IPS-18a (cell line): ENCODE measurements around the gene L1TD1.
"Not testable (repeated sequence)": the region's sequence is repeated elsewhere in the genome, so short reads cannot be mapped to it uniquely, and the experiment has no call there.

ENCODE experiments used
- H3K27ac ChIP-seq: one replicate; pipeline ENCODE4 v1.5.1; 2013; ENCODE audit warnings: low read length
- H3K27me3 ChIP-seq: one replicate; pipeline ENCODE4 v1.6.1; 2013; ENCODE audit warnings: mild to moderate bottlenecking, low read length; ENCODE audit not compliant: control insufficient read depth, insufficient read depth
- H3K36me3 ChIP-seq: one replicate; pipeline ENCODE4 v1.6.1; 2013; ENCODE audit warnings: low read depth, low read length; ENCODE audit not compliant: control insufficient read depth
- H3K4me1 ChIP-seq: one replicate; pipeline ENCODE4 v1.6.1; 2013; ENCODE audit warnings: low read depth, low read length; ENCODE audit not compliant: control insufficient read depth
- H3K4me3 ChIP-seq: one replicate; pipeline ENCODE4 v1.5.1; 2013; ENCODE audit warnings: low read length
- H3K9ac ChIP-seq: one replicate; pipeline ENCODE4 v1.6.1; 2013; ENCODE audit warnings: mild to moderate bottlenecking, low read length, moderate library complexity
- H3K9me3 ChIP-seq: one replicate; pipeline ENCODE4 v1.6.1; 2013; ENCODE audit warnings: low read depth, low read length; ENCODE audit not compliant: control insufficient read depth

The L1TD1 gene, protein sequence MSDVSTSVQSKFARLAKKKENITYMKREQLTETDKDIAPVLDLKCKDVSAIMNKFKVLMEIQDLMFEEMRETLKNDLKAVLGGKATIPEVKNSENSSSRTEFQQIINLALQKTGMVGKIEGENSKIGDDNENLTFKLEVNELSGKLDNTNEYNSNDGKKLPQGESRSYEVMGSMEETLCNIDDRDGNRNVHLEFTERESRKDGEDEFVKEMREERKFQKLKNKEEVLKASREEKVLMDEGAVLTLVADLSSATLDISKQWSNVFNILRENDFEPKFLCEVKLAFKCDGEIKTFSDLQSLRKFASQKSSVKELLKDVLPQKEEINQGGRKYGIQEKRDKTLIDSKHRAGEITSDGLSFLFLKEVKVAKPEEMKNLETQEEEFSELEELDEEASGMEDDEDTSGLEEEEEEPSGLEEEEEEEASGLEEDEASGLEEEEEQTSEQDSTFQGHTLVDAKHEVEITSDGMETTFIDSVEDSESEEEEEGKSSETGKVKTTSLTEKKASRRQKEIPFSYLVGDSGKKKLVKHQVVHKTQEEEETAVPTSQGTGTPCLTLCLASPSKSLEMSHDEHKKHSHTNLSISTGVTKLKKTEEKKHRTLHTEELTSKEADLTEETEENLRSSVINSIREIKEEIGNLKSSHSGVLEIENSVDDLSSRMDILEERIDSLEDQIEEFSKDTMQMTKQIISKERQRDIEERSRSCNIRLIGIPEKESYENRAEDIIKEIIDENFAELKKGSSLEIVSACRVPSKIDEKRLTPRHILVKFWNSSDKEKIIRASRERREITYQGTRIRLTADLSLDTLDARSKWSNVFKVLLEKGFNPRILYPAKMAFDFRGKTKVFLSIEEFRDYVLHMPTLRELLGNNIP

DNA sequence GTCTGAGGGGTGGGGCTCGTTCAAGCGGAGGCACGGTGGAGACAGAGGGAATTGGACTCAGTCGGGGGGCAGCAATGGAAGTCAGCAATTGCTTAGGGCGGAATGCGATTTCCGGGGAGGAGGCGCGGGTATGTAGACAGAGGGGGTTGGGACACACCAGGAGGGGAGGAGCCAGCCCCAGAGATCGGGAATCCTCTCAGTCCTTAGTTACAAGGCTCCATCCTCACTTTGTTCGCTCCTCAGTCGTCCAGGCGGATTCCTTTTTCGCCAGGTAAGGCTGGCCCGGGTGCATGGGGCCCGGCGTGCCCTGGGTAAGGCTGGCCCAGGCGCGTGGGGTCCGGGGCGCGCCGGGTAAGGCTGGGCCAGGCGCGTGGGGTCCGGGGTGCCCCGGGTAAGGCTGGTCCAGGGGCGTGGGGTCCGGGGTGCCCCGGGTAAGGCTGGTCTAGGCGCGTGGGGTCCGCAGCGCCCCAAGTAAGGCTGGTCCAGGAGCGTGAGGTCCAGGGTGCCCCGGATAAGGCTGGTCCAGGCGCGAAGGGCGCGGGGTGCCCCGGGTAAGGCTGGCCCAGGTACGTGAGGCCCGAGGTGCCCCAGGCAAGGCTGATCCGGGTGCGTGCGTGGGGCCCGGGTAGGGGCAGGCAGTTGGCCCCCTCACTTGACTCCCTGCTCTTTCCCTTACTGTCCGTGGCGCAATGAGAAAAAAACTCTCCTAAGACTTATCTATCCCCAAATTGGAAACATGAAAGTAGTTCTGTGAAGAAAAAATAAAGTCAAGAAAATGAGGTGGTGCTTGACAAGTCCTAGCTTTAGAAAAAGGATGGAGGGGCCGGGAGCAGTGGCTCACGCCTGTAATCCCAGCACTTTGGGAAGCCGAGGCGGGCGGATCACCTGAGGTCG lies at the start of gene L1TD1:
L1TD1 (plus strand) TSS at position 199 of the 894 bp plus-strand sequence. CDS start 11,780 bp downstream, outside the sequence.
- H3K27ac ChIP-seq: peak within 1 kb of the TSS; percentile 88
- peaks cover 35% of the 10 kb centered on the region for H3K36me3 ChIP-seq
- H3K4me1 ChIP-seq: peaks cover 20% of the 10 kb centered on the region
- H3K27me3 ChIP-seq: no peaks in the 10 kb centered on the region
- no peaks in the 10 kb centered on the region for H3K9me3 ChIP-seq
- H3K4me3 ChIP-seq: peak within 1 kb of the TSS; percentile 100
- peak within 1 kb of the TSS; percentile 98 for H3K9ac ChIP-seq

DNA sequence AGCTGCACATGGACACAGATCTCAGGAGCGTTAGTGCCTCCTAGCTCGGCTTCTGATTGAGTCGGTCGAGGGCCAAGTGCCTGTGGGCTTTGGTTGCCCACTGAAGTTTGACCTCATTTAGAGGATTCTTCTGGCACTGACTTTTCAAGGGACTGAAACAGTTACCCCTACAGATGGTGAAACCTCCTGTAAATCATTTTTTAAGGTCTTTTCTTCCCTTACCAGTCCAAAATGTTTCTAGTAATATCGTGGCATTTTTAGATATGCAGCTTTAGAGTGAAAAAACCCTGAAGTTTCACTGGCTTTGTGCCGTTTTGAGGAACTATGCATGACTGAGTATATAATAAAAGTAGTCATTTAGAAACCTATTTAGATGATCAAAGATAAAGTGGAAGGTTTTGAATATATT lies 34.7 kb upstream of the L1TD1 start:
- H3K9ac ChIP-seq: no peak overlapping the region
- no peak overlapping the region for H3K4me3 ChIP-seq
- H3K27ac ChIP-seq: no peak overlapping the region

DNA sequence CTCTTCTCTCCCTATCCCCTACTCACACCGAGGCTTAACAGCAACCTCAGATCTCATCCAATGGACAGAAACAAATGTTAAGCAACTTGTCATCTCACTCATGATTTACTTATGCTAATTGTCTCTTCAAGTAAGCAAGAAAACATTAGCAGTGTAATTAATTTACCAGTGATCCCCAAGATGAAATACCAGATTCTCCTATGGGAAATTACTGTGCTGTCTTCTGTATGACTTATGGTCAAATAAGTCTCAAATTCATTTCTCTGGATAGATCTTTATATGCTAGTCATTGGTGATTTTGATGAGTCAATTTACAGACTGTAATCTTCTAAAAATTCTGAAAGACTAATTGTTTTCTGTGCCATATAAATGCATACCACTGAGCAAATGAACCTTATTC lies 32.9 kb upstream of the L1TD1 start:
- no peaks in the 10 kb centered on the region for H3K9me3 ChIP-seq
- H3K36me3 ChIP-seq: no peaks in the 10 kb centered on the region
- H3K4me1 ChIP-seq: no peaks in the 10 kb centered on the region
- no peaks in the 10 kb centered on the region for H3K27me3 ChIP-seq
- no peak overlapping the region for H3K27ac ChIP-seq
- no peak overlapping the region for H3K4me3 ChIP-seq
- H3K9ac ChIP-seq: no peak overlapping the region

More for the DNA sequence above, 34.7 kb upstream of the L1TD1 start:
- Histone ChIP-seq H3K36me3 (no peaks in the 10 kb centered on the region), H3K9me3 (no peaks in the 10 kb centered on the region), H3K27me3 (no peaks in the 10 kb centered on the region), H3K4me1 (no peaks in the 10 kb centered on the region)

DNA sequence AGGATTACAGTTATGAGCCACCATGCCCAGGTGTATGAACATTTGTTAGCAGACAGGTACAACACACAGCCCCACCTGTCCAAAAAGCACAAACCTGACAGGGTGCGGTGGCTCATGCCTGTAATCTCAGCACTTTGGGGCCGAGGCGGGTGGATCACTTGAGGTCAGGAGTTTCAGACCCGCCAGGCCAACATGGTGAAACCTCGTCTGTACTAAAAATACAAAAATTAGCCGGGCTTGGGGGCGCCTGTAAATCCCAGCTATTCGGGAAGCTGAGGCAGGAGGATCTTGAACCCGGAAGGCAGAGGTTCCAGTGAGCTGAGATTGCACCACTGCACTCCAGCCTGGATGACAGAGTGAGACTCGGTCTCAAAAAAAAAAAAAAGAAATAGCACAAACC lies 24.3 kb upstream of the L1TD1 start:
- H3K36me3 ChIP-seq, H3K9me3 ChIP-seq, H3K27me3 ChIP-seq, H3K9ac ChIP-seq, H3K27ac ChIP-seq, H3K4me1 ChIP-seq, H3K4me3 ChIP-seq: not testable (repeated sequence)

DNA sequence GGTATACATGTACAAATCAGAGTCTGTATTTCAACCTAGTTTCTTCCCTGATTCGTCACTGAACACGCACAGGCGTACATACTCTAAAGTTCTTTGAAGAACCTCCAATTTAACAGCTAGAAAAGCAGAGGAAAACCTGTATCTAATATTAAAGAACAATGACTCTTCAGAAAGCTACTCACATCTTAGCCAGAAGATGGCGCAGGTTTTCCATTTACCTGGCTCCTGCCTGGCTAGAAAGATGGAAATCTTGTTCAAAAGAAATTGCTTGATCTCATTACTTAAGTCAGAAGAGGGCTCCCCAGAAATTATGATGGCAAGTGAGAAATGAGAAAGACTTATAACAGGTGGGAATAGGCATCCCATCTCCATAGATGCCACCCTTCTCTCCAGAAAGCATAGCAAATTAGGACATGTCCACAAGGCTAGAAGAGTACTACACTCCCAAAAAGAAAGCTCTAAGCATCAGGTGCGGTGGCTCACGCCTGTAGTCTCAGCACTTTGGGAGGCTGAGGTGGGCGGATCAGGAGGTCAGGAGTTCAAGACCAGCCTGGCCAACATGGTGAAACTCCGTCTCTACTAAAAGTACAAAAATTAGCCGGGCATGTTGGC lies 19.0 kb upstream of the L1TD1 start:
- peaks cover 25% of the 10 kb centered on the region for H3K4me1 ChIP-seq
- no peaks in the 10 kb centered on the region for H3K27me3 ChIP-seq
- no peak overlapping the region for H3K9ac ChIP-seq
- H3K4me3 ChIP-seq: no peak overlapping the region
- no peaks in the 10 kb centered on the region for H3K36me3 ChIP-seq
- H3K27ac ChIP-seq: no peak overlapping the region
- H3K9me3 ChIP-seq: no peaks in the 10 kb centered on the region

DNA sequence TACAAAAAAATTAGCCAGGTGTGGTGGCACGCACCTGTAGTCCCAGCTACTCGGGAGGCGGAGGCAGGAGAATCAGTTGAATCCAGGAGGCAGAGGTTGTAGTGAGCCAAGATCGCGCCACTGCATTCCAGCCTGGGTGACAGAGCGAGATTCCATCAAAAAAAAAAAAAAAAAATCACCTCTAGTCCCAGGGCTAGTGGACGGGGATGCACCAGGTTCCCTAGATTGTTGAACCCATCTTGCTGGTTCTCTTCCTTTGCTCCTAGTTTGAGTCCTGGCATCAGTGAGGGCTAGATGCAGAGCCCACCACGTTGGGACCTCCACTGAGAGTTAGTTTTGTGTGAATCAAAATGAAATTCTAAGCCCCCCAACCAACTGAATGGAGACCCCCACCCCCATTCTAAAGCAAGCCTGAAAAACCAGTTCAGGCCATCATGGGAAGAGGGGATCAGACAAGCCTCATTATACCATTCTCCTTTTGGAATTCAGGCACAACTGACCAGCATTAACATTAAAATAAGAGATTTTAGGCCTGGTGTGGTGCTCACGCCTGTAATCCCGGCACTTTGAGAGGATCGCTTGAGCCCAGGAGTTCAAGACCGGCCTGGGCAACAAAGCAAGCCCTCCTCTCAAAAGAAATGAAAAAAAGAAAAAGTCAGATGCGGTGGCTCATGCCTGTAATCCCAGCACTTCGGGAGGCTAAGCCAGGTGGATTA lies 17.9 kb upstream of the L1TD1 start:
- Histone ChIP-seq H3K36me3 (no peaks in the 10 kb centered on the region), H3K27me3 (no peaks in the 10 kb centered on the region), H3K4me1 (peaks cover 35% of the 10 kb centered on the region), H3K27ac (no peak overlapping the region), H3K9ac (no peak overlapping the region), H3K9me3 (no peaks in the 10 kb centered on the region), H3K4me3 (no peak overlapping the region)

DNA sequence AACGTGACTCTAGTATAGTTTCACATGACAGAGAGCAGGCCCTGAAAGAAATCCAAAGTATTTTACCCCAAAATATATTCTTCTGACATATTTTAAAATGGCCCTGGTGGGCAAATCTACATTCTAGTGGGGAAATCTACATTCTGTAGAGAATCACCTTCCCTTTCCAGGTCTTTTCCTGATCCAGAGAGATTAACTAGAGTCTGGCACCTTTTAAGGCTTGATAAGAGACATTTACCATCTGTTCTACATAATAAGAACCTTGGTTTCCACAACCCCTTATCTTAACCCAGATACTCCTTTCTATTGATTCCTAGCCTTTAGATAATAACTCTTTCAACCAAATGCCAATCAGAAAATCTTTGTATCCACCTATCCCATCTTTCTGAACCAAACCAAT lies 17.0 kb upstream of the L1TD1 start:
- no peaks in the 10 kb centered on the region for H3K36me3 ChIP-seq
- no peaks in the 10 kb centered on the region for H3K9me3 ChIP-seq
- peaks cover 44% of the 10 kb centered on the region for H3K4me1 ChIP-seq
- H3K9ac ChIP-seq: no peak overlapping the region
- no peak overlapping the region for H3K4me3 ChIP-seq
- no peak overlapping the region for H3K27ac ChIP-seq
- H3K27me3 ChIP-seq: no peaks in the 10 kb centered on the region

DNA sequence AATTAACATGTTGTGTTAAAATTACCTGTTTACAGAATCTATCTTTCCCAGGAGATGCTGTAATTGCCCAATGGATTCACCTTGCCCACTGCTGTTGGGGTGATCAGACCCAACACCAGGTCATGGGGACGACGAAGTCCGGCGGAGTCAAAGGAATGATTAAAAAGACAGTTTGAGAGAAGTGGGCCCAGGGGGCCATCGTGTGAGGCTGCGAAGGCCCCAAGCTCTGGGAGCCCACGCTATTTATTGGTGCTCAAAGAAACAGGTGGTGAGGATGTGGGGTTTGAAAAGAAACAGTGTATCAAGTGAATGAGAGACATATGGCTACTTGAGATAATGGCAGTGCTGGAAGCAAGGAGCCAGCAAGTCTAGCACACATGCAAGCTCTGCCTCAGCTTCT lies 16.3 kb upstream of the L1TD1 start:
- Histone ChIP-seq H3K9ac (no peak overlapping the region), H3K4me1 (peaks cover 51% of the 10 kb centered on the region)

DNA sequence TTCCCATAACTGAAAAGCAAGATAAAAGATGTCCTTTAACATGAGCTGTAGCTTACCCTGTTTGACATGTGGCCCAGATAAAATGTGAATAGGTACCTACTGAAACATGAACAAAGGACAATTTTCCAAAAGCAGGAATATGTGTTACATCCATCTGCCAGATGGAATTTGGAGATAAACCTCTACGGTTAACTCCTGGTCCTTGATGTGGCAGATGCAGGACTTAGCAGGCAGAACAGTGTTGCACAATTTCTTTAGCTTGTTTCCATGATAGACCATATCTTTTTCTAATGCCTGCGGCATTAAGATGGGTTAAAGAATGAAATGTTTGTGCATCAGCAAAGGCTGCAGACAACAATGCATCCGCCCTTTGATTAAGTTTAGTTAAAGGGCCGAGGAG lies 14.6 kb upstream of the L1TD1 start:
- peaks cover 48% of the 10 kb centered on the region for H3K4me1 ChIP-seq
- H3K4me3 ChIP-seq, H3K9ac ChIP-seq, H3K27me3 ChIP-seq, H3K36me3 ChIP-seq, H3K9me3 ChIP-seq, H3K27ac ChIP-seq: not testable (repeated sequence)

More for the DNA sequence above, 16.3 kb upstream of the L1TD1 start:
- Histone ChIP-seq H3K27me3 (no peaks in the 10 kb centered on the region), H3K9me3 (no peaks in the 10 kb centered on the region), H3K4me3 (no peak overlapping the region), H3K27ac (no peak overlapping the region), H3K36me3 (no peaks in the 10 kb centered on the region)

DNA sequence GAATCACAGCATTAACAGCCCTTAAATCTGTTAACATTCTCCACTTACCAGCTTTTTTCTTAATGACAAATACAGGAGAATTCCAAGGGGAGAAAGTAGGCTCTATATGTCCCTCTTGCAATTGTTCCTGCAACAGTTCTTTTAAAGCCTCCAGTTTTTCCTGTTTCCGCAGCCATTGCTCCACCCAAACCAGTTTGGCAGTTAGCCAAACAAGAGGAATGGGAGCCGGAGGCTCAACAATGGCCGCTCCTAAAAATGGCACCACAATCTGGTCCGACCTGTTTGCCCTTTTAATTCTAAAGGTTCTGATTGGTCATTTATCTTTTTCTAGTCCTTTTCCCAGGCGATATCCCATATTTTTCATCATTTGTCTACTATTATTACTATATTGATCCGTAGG lies 14.0 kb upstream of the L1TD1 start:
- peak overlapping the region; percentile 21 for H3K27ac ChIP-seq
- H3K4me3 ChIP-seq: peak overlapping the region; percentile 43
- peaks cover 47% of the 10 kb centered on the region for H3K4me1 ChIP-seq

More for the DNA sequence above, 14.0 kb upstream of the L1TD1 start:
- Histone ChIP-seq H3K36me3 (no peaks in the 10 kb centered on the region), H3K9me3 (no peaks in the 10 kb centered on the region), H3K9ac (no peak overlapping the region), H3K27me3 (no peaks in the 10 kb centered on the region)
